ENCODE measurements around the gene TMEM17.

- no peak for TF ChIP-seq ATF6 (CRISPR knock-in tag; IDR thresholded peaks at IDR 0.05)
- TF ChIP-seq ZNF609 (CRISPR knock-in tag; IDR thresholded peaks at IDR 0.05; ENCODE audit: borderline replicate concordance), result no peak
- no peak for TF ChIP-seq NFRKB (IDR thresholded peaks at IDR 0.05; ENCODE audit: low read depth)
Measured at GRCh38 chr2:62464221-62465007, 41.6 kb downstream of the TMEM17 start.
